HepG2 (cell line): ENCODE measurements around the gene TREH. TPM values are rescaled to one million over a fixed set of nuclear protein-coding genes. Genes with fewer than 3 reads are reported as not detected.
A peak's percentile ranks its signal among the peaks of the same experiment; 100 is the strongest.

Experiments used
- ATAC-seq: fragments of 200-7000 bp; cut with Tn5 transposase; 3 replicates; pipeline ENCODE4 v1.9.1; 2020; ENCODE audit warnings: mild to moderate bottlenecking, moderate library complexity
- BruUV-seq: library from RNA; stranded (reverse); fragments of 400-500 nt; replicated peaks from 2 replicates; lab custom pipeline; 2021; lab: Mats Ljungman, UMichigan
- CTCF ChIA-PET: fragments of 300-600 bp; formaldehyde crosslinking; extraction: SDS; loops from one replicate; lab custom pipeline; 2021; ENCODE audit warnings: low total read pairs, inconsistent platforms, low intra/inter-chr PET ratio; lab: Yijun Ruan, JAX
- POLR2A ChIA-PET: fragments of 350-600 bp; sonication (Branson Sonifier 250); formaldehyde crosslinking; loops from one replicate; lab custom pipeline; 2020; ENCODE audit warnings: antibody characterized with exemption, inconsistent platforms; lab: Yijun Ruan, JAX
- DNase-seq: peaks from one replicate; pipeline ENCODE4 v3.0.0-alpha.2; 2015; ENCODE audit warnings: low spot score
- FAIRE-seq: peaks from 3 replicates; lab custom pipeline; 2011; peaks lifted over from hg19 to GRCh38; lab: Jason Lieb, UNC
- H2AFZ ChIP-seq: one replicate; pipeline ENCODE4 v1.6.1; 2011; ENCODE audit warnings: low read length, inconsistent platforms
- H3K27ac ChIP-seq: fragments of 300-600 bp; 3 replicates; pipeline ENCODE4 v1.8.0; 2011; ENCODE audit warnings: mixed run types, mild to moderate bottlenecking, mixed read lengths, low read length, inconsistent platforms; ENCODE audit not compliant: insufficient read depth; ENCODE audit errors: extremely low read length
- H3K27me3 ChIP-seq, 2 experiments: fragments of 200-600 bp in 1 of 2; 2 replicates in 1 of 2; 3 replicates in 1 of 2; pipeline versions ENCODE4 v1.6.0 to v1.8.0; 2011; ENCODE audit warnings: low read length in 2 of 2, mild to moderate bottlenecking in 2 of 2, moderate library complexity in 2 of 2, inconsistent platforms in 1 of 2; ENCODE audit not compliant: insufficient read depth in 2 of 2, control insufficient read depth in 1 of 2
- H3K36me3 ChIP-seq, 2 experiments: fragments of 200-600 bp in 1 of 2; replicated peaks in 1 of 2; 2 replicates in 1 of 2; 3 replicates in 1 of 2; pipeline versions ENCODE4 v1.5.1 to v1.8.0; 2011; ENCODE audit warnings: low read length in 2 of 2, inconsistent platforms in 1 of 2; ENCODE audit not compliant: insufficient read depth in 2 of 2, control insufficient read depth in 1 of 2
- H3K4me1 ChIP-seq: 2 replicates; pipeline ENCODE4 v1.5.1; 2012; ENCODE audit warnings: low read length, inconsistent platforms; ENCODE audit not compliant: insufficient read depth
- H3K4me2 ChIP-seq: 2 replicates; pipeline ENCODE4 v1.6.0; 2011; ENCODE audit warnings: low read depth, low read length, inconsistent platforms
- H3K4me3 ChIP-seq, 3 experiments: fragments of 200-600 bp in 1 of 3; sonication (generic), shearing (Covaris generic) in 1 of 3; replicated peaks in 1 of 3; 2 replicates each; pipeline ENCODE4 v1.5.1; 2011 to 2016; ENCODE audit warnings: low read length in 3 of 3, inconsistent platforms in 2 of 3, low read depth in 2 of 3, mild to moderate bottlenecking in 2 of 3, control low read depth in 1 of 3, mixed read lengths in 1 of 3; ENCODE audit not compliant: insufficient read depth in 1 of 3
- H3K79me2 ChIP-seq: one replicate; pipeline ENCODE4 v1.6.1; 2011; ENCODE audit warnings: low read length, inconsistent platforms; ENCODE audit not compliant: insufficient read depth
- H3K9ac ChIP-seq: 2 replicates; pipeline ENCODE4 v1.6.0; 2011; ENCODE audit warnings: mild to moderate bottlenecking, low read depth, low read length, inconsistent platforms; ENCODE audit not compliant: insufficient read depth
- H3K9me3 ChIP-seq: 2 replicates; pipeline ENCODE4 v1.5.1; 2012; ENCODE audit warnings: mild to moderate bottlenecking, low read length
- H4K20me1 ChIP-seq: 2 replicates; pipeline ENCODE4 v1.6.0; 2011; ENCODE audit warnings: inconsistent platforms, mild to moderate bottlenecking, low read length, moderate library complexity; ENCODE audit not compliant: insufficient read depth
- DR1 ChIP-seq: sonication (generic); formaldehyde crosslinking; IDR thresholded peaks from 2 replicates; pipeline ENCODE4 v1.8.0; 2021; ENCODE audit warnings: mild to moderate bottlenecking, missing genetic modification reagents, inconsistent platforms
- FOSL2 ChIP-seq: sonication (generic); formaldehyde crosslinking; IDR thresholded peaks from 2 replicates; pipeline ENCODE4 v1.4.0; 2020; ENCODE audit warnings: missing genetic modification reagents
- GABPB1 ChIP-seq: IDR thresholded peaks from 2 replicates; pipeline ENCODE4 v1.6.1; 2016; ENCODE audit warnings: mild to moderate bottlenecking, missing genetic modification reagents, moderate library complexity, missing compliant biosample characterization
- MTF1 ChIP-seq: sonication (generic); formaldehyde crosslinking; IDR thresholded peaks from 2 replicates; pipeline ENCODE4 v1.5.0; 2020; ENCODE audit warnings: missing genetic modification reagents
- PATZ1 ChIP-seq: sonication (generic); formaldehyde crosslinking; IDR thresholded peaks from 2 replicates; pipeline ENCODE4 v1.4.0; 2020; ENCODE audit warnings: missing genetic modification reagents
- SPEN ChIP-seq: sonication (generic); formaldehyde crosslinking; IDR thresholded peaks from 2 replicates; pipeline ENCODE4 v1.5.1; 2020; ENCODE audit warnings: low read depth, mild to moderate bottlenecking, missing genetic modification reagents
- THAP7 ChIP-seq: sonication (generic); formaldehyde crosslinking; IDR thresholded peaks from 2 replicates; pipeline ENCODE4 v1.8.1; 2023; ENCODE audit warnings: mild to moderate bottlenecking, missing genetic modification reagents
- ZBTB38 ChIP-seq: sonication (generic); formaldehyde crosslinking; IDR thresholded peaks from 2 replicates; pipeline ENCODE4 v1.5.1; 2020; ENCODE audit warnings: mild to moderate bottlenecking, missing genetic modification reagents
- ZNF235 ChIP-seq: sonication (generic); formaldehyde crosslinking; IDR thresholded peaks from 2 replicates; pipeline ENCODE4 v1.8.1; 2023; ENCODE audit warnings: mild to moderate bottlenecking, missing genetic modification reagents, borderline replicate concordance
- ZNF280B ChIP-seq: sonication (generic); formaldehyde crosslinking; IDR thresholded peaks from 2 replicates; pipeline ENCODE4 v1.5.0; 2020; ENCODE audit warnings: missing genetic modification reagents, mild to moderate bottlenecking, borderline replicate concordance
- WGBS: methylation state at CpG from one replicate; pipeline ENCODE4 v1.1.6; 2017; ENCODE audit warnings: low lambda C conversion rate; 5-methylcytosine and 5-hydroxymethylcytosine counted together
- in situ Hi-C: cut with HindIII; loops from 2 replicates; pipeline ENCODE4 v1.10.0; 2017; ENCODE audit warnings: low pct_unique_long_range_greater_than_20kb; ENCODE audit not compliant: extremely low pct_ligation_motif_present
- intact Hi-C: fragments of 100-400 bp; cut with micrococcal nuclease; formaldehyde crosslinking; loops from one replicate; pipeline ENCODE4 v1.10.0; 2022; ENCODE audit not compliant: unreplicated experiment
- polyA plus RNA-seq, 8 experiments: library from polyadenylated mRNA; depleted of rRNA in 3 of 8; stranded (reverse) in 7 of 8; unstranded in 1 of 8; fragments of >200 nt; fragmentation: Illumina TruSeq in 4 of 8; extraction: Trizol in 4 of 8; gene quantifications; 2 replicates each; pipeline versions ENCODE4 v1.2.1 to v1.2.3, GENCODE V29; 2011 to 2016; ENCODE audit warnings: low read depth in 4 of 8, missing spikeins in 1 of 8, mixed read lengths in 1 of 8; ENCODE audit not compliant: insufficient read depth in 1 of 8
- total RNA-seq, 5 experiments: library from RNA; depleted of rRNA; stranded (reverse); fragments of >200 nt; fragmentation: Illumina TruSeq; extraction: Trizol; gene quantifications; 2 replicates each; pipeline ENCODE4 v1.2.3, GENCODE V29; 2016; ENCODE audit warnings: low read depth in 1 of 5

TREH gene
- total and polyA plus RNA-seq, 2 of the 13 experiments (the other 11 are each of a cell fraction or from before 2014, with no cell fraction given): 0.53 to 0.86 TPM

GRCh38 chr11:118608360-118609227 lies 70.9 kb downstream of the TREH start:
- BruUV-seq: no TSS peak
- DNase-seq (no peak), ATAC-seq (peak; percentile 41), FAIRE-seq (no peak)
- intact Hi-C loops (loop anchor here (5.0 kb wide), 1 partner anchor 36 kb away; the partner anchor contains the start of gene ARCN1), in situ Hi-C loops (no loop called here)
- Histone ChIP-seq H3K79me2 (no peaks in the 10 kb centered on the region), H4K20me1 (no peaks in the 10 kb centered on the region), H3K9ac (peak overlapping the region; percentile 64; the same call in 1 of the 2 replicates), H3K27me3 (peaks cover 0 to 6% of the 10 kb centered on the region in 2 experiments; a peak in 1 of 5 replicates), H3K36me3 (no peaks in the 10 kb centered on the region), H3K4me1 (peaks cover 39% of the 10 kb centered on the region), H3K27ac (no peak overlapping the region), H3K4me3 (peak overlapping the region; percentile 65 to 84 (median 81)), H3K9me3 (no peaks in the 10 kb centered on the region), H3K4me2 (peak overlapping the region; percentile 91), H2AFZ (no peak overlapping the region)
- POLR2A ChIA-PET: interaction anchor here (0.8 to 6.9 kb wide), 5 partner anchors 8 to 37 kb away, joined by 3 to 83 read pairs (median 4); partner anchors contain the start of gene ARCN1
- WGBS: 78% methylated on average over 23 of the region's 69 CpGs
- CTCF ChIA-PET: interaction anchor here (2.1 kb wide), 1 partner anchor 51 kb away, joined by 16 read pairs; no protein-coding TSS in a partner anchor
- TF ChIP-seq ZNF280B (no peak; the same call in 1 of the 2 replicates), MTF1 (CRISPR knock-in tag) (no peak), ZBTB38 (peak; percentile 89), SPEN (CRISPR knock-in tag) (0 out of 2 replicates have a peak, but pooled peaks have one; percentile 31), FOSL2 (CRISPR knock-in tag) (peak; percentile 79), ZNF235 (CRISPR knock-in tag) (0 out of 2 replicates have a peak, but pooled peaks have one; percentile 35), GABPB1 (0 out of 2 replicates have a peak, but pooled peaks have one; percentile 30), DR1 (CRISPR knock-in tag) (no peak), THAP7 (CRISPR knock-in tag) (0 out of 2 replicates have a peak, but pooled peaks have one; percentile 37), PATZ1 (CRISPR knock-in tag) (peak; percentile 55)
